Stimulated activated CD8-positive, alpha-beta memory T cell treated with anti-CD3 and anti-CD28 coated beads, Interleukin-15, amount 100 ng/mL, for 48 hours (primary cell): ENCODE data around the gene RAB7A.
A peak's percentile ranks its signal among the peaks of the same experiment; 100 is the strongest.

Experiments used
- DNase-seq, 2 donors: peaks; one replicate each; pipeline ENCODE4 v3.0.0-alpha.2; 2020; ENCODE audit warnings: low read depth in 2 of 2

Gene RAB7A

DNA sequence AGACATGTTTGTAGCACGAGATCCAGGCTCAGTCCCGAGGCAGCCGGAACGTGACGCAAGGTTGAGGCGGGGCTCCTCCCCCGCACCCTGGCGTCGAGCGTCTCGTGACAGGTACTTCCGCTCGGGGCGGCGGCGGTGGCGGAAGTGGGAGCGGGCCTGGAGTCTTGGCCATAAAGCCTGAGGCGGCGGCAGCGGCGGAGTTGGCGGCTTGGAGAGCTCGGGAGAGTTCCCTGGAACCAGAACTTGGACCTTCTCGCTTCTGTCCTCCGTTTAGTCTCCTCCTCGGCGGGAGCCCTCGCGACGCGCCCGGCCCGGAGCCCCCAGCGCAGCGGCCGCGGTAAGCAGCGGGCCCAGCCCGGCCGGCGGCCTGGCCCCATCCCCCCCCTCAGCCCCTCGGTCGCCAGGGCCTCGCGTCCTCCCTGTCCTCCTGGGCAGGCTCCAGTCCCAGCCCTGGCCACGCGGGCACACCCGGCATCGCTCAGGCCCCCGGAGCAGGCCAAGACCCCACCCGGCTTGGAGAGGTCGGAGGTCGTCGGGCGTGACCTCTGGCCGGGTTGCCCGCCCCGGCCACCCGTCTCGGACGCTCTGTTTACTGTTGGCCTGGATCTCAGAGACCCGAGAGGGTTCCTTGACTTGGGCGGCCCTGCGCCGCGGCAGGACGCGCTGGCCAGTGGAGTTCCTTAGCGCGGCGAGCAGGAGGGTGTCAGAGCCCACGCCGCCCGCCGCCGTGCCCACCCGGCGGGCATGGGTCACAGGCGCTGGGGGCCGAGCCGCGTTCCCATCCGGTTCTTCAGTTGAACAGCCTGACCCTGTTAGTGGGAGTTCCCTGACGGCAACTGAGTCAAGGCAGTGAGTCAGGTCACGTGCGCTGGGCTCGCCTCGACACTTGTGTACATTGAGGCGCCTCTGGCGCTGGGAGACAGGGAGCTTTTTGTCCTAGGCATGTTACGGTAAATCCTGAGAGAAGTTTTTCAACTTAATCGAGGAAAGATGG lies at the start of gene RAB7A:
Gene RAB7A, plus strand, starts transcription at position 161 of the 994 bp plus-strand sequence. CDS start 69,185 bp downstream, outside the sequence.
- DNase-seq: peak; percentile 97

DNA sequence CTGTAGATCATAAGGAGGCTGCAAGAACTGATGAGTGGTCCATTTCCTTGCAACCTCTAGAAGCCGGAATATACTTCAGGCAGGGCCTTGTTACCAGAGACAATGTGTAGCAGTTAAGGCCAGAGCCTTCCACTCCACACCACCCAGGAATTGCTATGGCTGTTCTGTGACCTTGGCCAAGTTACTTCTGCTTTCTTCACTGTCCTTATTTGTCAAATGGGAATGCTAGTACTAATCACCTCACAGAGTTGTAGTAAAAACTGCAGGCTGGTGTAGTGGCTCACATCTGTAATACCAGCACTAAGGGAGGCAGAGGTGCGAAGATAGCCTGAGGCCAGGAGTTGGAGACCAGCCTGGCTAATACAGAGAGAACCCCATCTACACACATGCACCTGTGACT lies 46.6 kb upstream of the RAB7A start:
- DNase-seq: no peak

DNA sequence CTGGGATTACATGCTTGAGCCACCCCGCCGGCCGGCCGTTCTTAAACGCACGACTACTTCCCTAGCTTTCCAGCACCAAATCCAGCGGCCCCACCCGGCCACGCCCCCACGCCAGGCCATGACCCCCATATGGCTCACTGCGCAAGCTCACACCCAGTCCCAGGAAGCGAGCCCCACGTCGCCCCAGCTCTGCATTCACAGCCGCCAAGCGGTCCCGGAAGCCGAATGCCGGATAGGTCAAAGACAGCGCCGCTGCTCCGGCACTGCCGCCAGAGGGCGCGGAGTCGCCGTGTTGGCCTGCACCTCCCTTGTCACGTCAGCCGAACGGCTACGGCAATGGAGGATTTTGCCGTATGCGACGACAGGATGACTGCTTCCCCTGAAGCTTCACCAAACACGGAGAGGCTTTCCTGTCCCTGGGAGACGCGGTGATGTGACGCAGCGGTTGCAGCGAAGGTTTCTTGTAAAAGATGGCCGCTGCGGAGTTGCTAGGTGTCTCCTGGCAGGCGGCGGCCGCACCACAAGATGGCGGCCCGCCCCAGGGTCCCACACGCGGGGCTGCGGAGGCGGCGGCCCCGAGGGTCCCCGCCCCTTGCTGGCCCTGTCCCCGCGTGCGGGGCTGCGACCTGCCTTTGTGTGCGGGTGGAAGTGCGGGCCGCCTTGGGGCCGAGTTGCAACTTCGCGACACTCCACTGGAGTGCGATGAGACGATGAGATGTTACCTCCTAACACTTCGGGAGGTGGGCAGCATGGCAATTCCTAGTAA lies 45.2 kb upstream of the RAB7A start:
- peak; percentile 95 to 97 for DNase-seq

DNA sequence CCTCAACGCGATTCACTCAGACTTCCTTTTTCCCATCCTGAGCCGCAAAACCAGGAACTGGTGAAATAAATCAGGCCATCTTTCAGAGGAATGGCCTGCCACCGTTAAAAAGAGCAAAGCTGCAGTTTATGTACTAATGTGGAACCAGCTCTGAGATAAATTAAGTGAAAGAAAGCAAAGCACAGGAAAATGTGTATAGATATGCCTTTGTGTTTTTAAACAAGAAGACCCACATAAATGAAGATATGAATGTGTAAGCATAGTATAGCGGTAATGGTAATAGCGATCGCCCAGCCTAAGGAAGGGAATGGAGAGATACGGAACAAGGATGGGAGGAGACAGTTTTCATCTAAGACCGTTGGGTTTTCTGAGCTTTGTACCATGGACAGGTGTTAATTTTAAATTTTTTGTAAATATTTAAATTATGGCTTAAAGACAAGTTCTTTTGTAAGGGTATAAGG lies 44.6 kb upstream of the RAB7A start:
- no peak for DNase-seq

DNA sequence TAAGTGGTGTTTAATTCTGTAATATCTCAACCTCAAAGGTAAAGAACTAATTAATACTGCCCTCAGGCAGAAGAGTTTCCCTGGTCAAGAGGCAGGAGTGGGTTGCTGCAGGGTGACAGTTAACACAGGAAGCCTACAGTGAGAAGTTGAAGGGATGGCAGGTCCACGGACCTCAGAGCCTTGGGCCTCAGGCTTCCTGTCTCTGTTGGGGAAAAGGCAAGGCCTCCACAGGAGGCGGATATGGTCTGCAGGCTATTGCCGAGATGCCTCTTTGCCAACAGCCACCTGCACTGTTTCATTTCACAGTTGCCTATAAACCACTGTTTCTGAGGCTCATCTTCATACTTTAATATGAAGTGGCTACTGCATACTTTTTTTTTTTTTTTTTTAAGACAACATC lies 42.0 kb upstream of the RAB7A start:
- DNase-seq: no peak

DNA sequence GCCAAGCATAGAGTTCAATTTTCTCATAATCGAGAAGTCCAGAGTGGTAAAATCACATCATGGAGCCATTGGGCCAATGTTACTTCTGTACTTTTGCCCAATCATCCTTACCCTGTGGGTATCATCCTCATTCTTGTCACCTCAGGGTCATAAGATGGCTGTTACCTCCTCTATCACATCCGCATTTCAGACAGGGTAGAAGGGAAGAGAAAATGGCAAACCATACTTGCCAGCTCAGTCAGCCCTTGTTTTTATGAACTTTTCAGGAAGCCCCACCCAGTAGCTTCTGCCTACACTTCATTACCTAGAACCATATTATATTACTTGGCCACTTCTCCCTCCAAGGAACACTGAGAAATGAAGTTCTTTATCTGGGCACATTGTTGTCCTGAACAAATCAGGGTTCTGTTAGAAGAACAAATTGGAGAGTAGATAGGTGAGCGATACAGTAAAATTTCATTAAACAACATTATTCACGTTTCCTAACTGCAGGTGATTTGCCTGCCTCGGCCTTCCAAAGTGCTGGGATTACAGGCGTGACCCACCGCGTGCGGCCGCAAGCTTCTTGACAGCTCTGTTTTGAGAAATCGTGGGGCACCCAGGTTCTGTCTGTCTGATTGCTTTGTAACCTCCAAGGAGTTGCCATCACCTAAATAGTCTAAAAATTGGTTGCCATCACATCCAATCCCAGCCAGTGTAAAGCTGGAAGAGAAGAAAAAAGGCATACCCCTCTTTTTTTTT lies 40.8 kb upstream of the RAB7A start:
- DNase-seq: no peak

DNA sequence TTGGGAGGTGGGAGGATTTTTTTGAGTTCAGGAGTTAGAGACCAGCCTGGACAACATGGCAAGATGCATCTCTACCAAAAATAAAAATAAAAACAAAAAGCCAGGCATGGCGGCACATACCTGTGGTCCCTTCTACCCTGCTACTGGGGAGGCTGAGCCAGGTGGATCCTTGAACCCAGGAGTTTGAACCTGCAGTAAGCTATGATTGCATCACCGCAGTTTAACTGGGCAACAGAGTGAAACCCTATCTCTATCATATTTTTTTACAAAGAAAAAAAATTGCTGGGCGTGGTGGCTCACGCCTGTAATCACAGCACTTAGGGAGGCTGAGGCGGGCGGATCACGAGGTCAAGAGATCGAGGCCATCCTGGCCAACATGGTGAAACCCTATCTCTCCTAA lies 39.5 kb upstream of the RAB7A start:
- DNase-seq: no peak

DNA sequence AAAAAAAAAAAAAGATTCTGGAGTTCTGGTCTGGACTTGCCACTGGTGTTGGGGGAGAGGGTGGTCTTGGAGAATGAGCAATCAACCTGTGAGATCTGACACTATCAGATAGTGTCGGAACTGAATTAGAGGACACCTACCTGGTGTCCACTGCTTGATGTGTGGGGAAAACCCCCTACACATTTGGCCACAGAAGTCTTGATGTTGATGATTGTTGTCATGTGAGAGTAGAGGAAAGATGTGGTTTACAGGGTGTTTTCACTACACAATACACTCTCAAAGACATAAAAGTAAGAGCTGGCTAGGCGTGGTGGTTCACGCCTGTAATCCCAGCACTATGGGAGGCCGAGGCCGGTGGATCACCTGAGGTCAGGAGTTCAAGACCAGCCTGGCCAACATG lies 36.9 kb upstream of the RAB7A start:
- DNase-seq: no peak

DNA sequence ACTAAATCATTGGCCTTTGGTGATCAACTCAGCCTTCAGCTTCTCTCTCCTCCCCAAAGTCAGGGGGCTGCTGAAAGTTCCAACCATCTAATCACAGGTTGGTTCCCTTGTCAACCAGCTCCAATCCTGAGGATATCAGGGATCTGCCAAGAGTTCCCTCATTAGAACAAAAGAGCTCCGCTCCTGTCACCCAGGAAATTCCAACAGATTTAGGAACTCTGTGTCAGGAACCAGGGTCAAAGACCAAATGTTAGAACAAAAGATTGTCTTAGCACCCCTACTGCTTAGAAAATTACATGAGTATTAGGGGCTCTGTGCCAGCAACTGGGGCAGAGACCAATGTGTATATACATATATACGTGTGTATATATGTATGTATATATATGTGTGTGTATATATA lies 32.3 kb upstream of the RAB7A start:
- no peak for DNase-seq

DNA sequence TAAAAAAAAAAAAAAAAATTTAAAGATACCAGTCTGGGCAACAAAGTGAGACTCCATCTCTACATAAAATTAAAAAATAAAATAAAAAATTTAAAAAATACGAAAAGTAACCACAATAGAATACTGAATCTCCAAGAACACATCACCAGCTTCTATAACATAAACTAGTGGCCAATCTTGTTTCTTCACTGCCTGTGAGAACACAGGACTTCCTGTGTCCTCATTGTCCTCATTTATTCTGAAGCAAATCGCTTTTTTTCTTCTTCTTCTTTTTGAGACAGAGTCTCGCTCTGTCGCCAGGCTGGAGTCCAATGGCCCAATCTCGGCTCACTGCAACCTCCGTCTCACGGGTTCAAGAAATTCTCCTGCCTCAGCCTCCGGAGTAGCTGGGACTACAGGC lies 28.6 kb upstream of the RAB7A start:
- DNase-seq: no peak

DNA sequence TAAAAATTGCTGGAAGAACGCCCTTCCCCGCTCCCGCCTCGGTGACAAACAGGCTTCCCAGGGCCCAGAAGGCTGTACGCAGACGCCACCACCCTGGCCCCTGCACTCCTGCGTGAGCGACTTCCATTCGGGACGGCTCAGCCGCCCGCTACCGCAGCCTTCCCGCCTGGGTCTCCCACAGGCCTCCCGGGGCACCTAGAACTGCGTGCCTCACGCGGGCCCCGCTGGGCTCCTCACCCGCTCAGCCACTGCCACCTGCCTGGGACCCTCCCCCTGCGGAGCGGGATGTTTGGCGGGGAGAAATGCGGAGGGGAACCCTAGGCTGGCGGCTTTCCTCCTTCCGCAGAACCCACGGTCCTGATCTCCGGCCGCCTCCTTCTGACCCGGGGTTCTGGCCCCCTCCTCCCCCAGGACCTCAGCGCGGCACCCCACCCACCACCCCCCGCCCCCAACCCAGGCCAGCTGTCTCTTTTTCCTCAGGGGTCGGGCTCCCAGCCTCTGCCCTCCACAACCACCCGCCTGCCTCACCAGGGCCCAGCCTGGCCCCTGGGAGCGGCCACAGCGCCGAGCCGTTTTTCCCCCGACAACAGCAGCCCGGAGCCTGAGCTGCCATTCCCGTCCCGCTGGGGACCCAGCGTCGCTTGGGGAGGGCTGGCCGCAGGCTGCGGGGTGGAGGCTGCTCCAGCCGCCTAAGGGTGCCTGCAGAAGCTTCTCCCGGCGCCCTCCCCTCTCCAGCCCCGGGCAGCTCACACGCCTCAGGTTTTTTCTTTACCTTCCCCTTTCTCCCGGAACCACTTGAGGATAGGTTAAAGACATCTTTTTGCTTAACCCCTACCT lies 27.6 kb upstream of the RAB7A start:
- no peak for DNase-seq

DNA sequence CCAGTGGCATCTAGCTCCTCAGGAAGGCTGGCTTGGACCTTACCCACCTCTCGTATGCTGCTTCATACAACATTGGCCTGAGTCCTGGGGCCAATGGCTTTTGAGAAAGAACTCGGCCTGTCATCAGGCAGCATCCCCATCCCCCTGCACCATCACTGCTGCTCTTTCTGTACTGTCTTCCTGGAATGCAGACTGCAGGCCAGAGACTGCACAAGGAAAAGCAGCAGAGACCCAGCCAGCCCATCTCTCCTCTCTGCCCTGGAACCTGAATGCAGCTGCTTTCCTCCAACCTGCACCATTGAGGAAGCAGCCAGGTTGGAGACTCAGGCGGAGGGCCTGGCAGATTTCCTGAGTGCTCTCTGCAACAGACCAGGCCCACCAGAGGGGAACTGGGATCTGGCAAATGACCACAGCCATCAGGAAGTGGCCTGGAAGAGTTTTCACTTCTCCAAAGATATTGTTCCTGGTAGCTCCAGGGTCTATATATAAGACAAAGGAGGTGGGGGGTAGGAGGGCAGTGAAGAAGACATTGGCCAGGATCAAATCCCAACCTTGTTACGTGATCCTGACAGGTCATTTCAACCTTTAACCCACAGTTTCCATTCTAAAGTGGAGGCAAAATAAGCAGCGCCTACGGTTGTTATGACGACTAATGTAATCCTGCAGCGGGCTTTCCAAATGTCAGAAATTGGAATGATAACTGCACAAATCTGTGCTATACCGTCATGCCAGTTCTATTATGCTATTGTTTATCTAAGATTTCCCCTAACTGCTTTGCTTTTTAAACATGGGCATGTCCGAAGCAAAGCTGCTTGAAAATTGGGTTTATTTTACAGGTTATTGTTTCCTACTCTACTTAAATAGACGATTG lies 24.4 kb upstream of the RAB7A start:
- DNase-seq: no peak

DNA sequence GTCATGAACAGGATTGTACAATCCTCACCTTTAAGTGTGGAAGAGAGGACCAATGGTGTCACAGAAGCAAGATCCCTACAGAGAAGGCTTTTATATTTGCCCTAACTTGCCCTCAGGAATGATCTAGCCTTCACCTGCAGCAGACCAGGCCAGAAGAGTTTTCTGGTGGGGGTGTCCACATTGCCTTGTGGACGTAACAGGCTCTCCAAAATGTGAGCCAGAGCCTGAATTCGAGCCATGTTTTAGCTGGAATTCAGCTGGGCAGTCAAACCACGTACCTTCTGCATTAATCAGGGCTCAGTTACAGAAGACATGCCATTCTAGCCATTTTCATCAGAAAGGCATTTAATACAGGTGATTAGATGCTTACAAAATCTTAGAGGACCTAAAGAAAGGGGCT lies 23.6 kb upstream of the RAB7A start:
- DNase-seq: no peak

DNA sequence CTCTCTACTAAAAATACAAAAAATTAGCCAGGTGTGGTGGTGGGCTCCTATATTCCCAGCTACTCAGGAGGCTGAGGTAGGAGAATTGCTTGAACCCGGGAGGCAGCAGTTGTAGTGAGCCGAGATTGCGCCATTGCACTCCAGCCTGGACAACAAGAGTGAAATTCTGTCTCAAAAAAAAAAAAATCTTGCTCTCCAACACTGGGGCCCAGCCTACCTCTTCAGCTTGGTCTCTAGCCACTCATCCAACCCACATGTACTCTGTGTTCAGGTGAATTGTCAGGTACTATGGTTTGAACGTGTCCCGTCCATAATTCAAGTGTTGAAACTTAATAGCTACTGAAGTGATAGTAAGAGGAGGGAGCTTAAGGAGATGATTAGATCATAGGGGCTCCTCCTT lies 22.4 kb upstream of the RAB7A start:
- no peak for DNase-seq

DNA sequence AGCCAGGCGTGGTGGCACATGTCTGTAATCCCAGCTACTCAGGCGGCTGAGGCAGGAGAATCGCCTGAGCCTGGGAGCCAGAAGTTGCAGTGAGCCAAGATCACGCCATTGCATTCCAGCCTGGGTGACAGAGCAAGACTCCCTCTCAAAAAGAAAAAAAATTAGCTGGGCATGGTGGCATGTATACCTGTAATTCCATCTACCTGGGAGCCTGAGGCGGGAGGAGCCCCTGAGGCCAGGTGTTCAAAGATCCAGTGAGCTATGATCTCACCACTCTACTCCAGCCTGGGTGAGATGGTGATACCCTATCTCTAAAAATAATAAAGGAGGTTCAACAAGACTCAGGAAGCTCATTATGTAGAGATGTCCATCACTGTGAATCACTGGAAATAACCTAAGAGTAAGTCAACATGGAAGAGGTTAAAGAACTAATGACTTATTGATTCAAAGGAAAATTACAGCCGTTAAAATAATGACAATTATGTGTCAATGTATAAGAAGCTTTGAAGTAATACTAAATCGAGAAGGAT lies 19.8 kb upstream of the RAB7A start:
- DNase-seq: no peak

DNA sequence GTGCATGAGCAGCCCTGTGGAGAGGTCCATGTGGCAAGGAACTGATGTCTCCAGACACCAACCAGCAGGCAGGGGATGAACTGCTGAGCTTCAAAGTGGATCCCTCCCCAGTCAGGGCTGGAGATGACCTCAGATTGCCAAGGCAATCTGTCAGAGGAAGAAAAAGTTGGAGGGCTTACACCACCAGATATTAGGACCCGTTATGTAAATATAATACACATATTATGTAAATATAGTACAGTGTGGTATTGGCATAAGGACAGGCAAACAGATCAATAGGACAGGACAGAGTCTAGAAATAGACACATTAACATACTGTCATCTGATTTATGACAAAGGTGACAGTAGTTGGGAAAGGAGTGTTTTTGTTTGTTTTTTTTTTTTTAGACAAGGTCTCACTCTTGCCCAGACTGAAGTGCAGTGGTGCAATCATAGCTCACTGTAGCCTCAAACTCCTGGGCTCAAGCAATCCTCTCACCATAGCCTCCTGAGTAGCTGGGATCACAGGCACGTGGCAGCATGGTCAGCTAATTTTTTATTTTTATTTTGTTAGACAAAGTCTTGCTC lies 18.0 kb upstream of the RAB7A start:
- DNase-seq: no peak

DNA sequence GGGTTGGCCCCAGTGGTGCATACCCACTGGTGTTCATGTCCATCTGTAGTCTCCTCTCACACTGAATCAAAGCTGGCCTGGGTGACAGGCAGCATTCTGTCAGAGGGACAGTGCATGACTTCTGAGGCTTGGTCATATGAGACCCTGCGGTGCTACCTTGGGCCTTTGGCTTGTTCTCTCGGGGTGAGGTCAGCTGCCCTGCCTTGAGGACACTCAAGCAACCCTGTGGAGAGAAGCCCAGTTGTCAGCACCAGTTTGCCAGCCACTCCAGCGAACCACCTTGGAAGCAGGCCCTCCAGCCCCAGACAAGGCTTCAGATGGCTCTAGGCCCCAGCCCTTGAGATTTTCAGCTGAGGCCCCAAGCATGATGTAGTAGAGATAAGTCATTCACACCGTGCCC lies 16.9 kb upstream of the RAB7A start:
- DNase-seq: no peak

DNA sequence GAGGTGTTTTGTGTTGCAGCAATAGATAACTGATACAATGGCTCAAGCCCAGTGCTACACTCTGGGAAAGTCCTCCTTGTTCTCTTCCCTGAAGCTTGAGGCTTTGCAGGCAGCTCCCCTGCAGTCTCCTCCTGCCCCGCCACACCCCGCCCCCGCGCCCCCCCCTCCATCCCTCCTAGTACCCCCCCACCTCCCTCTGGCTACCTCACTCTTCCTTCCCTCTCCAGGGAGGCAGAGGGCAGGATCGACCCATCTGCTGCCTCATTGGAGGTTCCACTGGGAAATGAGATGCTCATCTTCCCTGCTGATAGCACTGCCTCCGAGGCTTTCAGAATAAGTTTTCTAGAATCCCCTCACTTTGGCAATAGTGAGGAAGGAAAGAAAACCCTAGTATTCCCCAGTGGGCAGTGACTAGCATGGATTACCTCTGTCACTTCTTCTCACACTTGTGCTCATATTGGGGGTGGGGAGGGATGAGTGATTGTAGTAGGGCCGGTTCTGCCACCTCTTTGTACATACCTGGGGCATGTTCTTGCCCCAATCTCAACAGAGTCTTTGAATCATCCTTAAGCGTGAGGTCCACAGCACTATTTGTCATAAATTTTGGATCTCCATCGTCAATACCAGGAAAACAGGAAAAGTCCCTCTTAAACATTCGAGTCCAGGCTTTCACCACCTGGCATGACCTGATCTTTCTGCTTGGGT lies 16.3 kb upstream of the RAB7A start:
- DNase-seq: no peak
